ENCODE measurements around the gene POGLUT2. TPM values are rescaled to one million over a fixed set of nuclear protein-coding genes. Genes with fewer than 3 reads are reported as not detected.
"Not testable (repeated sequence)": the region's sequence is repeated elsewhere in the genome, so short reads cannot be mapped to it uniquely, and the experiment has no call there.

Gene POGLUT2
- total and polyA plus RNA-seq, 8 donors = 7.5 to 37.8 (median 31.3) TPM

GRCh38 chr13:102781591-102781990 is 17.2 kb downstream of the POGLUT2 start:
- Histone ChIP-seq H3K4me1 (no peaks in the 10 kb centered on the region), H3K4me3 (no peak overlapping the region), H3K27ac (no peak overlapping the region), H3K27me3 (no peaks in the 10 kb centered on the region), H3K36me3 (peaks cover 0 to 3% of the 10 kb centered on the region in 2 donors), H3K9me3 (peaks cover 0 to 6% of the 10 kb centered on the region in 2 donors)
- DNase-seq (no peak), ATAC-seq (no peak)
- intact Hi-C loops (cut with DNase I) = no loop called here
- TF ChIP-seq, protein P1, sequence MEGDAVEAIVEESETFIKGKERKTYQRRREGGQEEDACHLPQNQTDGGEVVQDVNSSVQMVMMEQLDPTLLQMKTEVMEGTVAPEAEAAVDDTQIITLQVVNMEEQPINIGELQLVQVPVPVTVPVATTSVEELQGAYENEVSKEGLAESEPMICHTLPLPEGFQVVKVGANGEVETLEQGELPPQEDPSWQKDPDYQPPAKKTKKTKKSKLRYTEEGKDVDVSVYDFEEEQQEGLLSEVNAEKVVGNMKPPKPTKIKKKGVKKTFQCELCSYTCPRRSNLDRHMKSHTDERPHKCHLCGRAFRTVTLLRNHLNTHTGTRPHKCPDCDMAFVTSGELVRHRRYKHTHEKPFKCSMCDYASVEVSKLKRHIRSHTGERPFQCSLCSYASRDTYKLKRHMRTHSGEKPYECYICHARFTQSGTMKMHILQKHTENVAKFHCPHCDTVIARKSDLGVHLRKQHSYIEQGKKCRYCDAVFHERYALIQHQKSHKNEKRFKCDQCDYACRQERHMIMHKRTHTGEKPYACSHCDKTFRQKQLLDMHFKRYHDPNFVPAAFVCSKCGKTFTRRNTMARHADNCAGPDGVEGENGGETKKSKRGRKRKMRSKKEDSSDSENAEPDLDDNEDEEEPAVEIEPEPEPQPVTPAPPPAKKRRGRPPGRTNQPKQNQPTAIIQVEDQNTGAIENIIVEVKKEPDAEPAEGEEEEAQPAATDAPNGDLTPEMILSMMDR (IDR thresholded peaks at IDR 0.05) = no peak

- H3K36me3 ChIP-seq; intact Hi-C loops (cut with DNase I); ATAC-seq; H3K9me3 ChIP-seq; DNase-seq; H3K4me3 ChIP-seq; H3K4me1 ChIP-seq; H3K27me3 ChIP-seq; H3K27ac ChIP-seq: not testable (repeated sequence)
Observed at GRCh38 chr13:102780656-102781055, 18.1 kb downstream of the POGLUT2 start.

DNA sequence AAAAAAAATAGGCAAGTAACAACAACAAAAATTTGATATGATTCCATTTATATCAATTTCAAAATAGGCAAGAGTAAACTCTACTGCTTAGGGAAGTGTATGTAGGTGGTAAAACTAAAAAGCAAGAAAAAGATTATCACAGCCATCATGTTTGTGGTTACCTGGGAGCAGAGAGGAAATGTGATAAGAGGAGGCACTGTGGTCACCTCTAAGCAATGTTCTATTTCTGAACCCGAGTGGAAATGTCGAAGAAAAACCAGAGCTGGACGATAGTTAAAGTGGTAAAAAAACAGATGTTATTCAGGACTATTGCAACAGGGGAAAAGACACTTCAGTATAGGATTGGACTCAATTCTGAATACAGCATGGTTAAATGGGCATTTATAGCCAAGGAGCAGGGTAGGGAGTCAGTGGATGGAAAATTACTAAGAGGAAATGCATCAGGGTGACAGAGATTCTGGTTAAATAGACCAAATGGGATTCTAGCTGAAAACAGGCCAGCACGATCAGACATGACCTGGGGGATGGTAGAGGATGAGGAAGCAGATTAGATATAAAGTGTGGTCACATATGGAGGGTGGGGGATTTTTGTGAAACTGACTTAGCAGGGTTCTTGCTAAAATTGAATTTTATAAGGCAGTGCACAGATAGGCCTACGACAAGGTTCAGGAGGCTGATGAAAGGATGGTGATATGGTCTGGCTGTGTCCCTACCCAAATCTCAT is 19.2 kb downstream of the POGLUT2 start:
- intact Hi-C loops (cut with DNase I) = no loop called here
- H3K27ac ChIP-seq = no peak overlapping the region
- no peaks in the 10 kb centered on the region for H3K27me3 ChIP-seq

DNA sequence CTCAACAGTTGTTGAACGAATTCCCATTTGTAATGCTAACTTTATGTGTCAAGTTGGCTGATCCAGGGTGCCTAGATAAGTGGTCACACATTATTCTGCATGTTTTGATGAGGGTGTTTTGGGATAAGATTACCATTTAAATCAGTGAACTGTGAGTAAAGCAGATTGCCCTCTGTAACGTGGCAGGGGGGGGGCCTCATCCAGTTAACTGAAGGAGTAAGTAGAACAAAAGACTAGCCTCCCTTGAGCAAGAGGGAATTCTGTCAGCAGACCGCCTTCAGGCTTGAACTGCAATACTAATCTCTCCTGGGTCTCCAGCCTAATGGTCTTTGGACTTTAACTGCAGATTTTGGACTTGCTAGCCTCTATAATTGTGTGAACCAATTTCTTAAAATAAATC is 21.0 kb downstream of the POGLUT2 start:
- DNase-seq (no peak), ATAC-seq (no peak)
- Histone ChIP-seq H3K27me3 (no peaks in the 10 kb centered on the region), H3K27ac (no peak overlapping the region), H3K4me3 (no peak overlapping the region), H3K4me1 (peaks cover under 1 to 11% of the 10 kb centered on the region in 2 donors), H3K36me3 (no peaks in the 10 kb centered on the region), H3K9me3 (peaks cover 0 to 6% of the 10 kb centered on the region in 2 donors)
- TF ChIP-seq, protein P1 (IDR thresholded peaks at IDR 0.05) = no peak
- intact Hi-C loops (cut with DNase I) = no loop called here

More for the DNA sequence above, 19.2 kb downstream of the POGLUT2 start:
- ATAC-seq (no peak), DNase-seq (no peak)
- peaks cover 0 to 6% of the 10 kb centered on the region in 2 donors for H3K9me3 ChIP-seq
- H3K4me3 ChIP-seq = no peak overlapping the region
- TF ChIP-seq, protein P1 (IDR thresholded peaks at IDR 0.05) = no peak
- no peaks in the 10 kb centered on the region for H3K4me1 ChIP-seq
- H3K36me3 ChIP-seq = no peaks in the 10 kb centered on the region

GRCh38 chr13:102776271-102776670 is 22.5 kb downstream of the POGLUT2 start:
- intact Hi-C loops (cut with DNase I) = no loop called here
- H3K4me3 ChIP-seq = no peak overlapping the region
- TF ChIP-seq, protein P1 (IDR thresholded peaks at IDR 0.05) = no peak
- peaks cover 4 to 25% of the 10 kb centered on the region in 2 donors for H3K4me1 ChIP-seq
- H3K9me3 ChIP-seq = peaks cover 0 to 2% of the 10 kb centered on the region in 2 donors
- no peaks in the 10 kb centered on the region for H3K36me3 ChIP-seq
- H3K27me3 ChIP-seq = no peaks in the 10 kb centered on the region
- H3K27ac ChIP-seq = no peak overlapping the region
- ATAC-seq = no peak
- DNase-seq = no peak
